SU-DHL-6 (cell line): Measurements from ENCODE around the gene HDAC10.

ENCODE experiments used
- CTCF ChIP-seq: fragments of 200-600 bp; sonication (generic); IDR thresholded peaks from one replicate; pipeline ENCODE4 v1.5.1; 2017; ENCODE audit warnings: antibody characterized with exemption, mild to moderate bottlenecking, low read length, moderate library complexity; ENCODE audit not compliant: insufficient read depth, poor library complexity, severe bottlenecking
- EZH2phosphoT487 ChIP-seq: fragments of 200-600 bp; sonication (generic), shearing (Covaris generic); conservative IDR thresholded peaks from 2 replicates; pipeline ENCODE4 v1.6.1; 2018; ENCODE audit warnings: mild to moderate bottlenecking, antibody characterized with exemption, low read length, moderate library complexity, mixed read lengths

- TF ChIP-seq CTCF (no peak), EZH2phosphoT487 (no peak)
These were observed 15.9 kb upstream of the HDAC10 start for GRCh38 chr22:50266994-50267393.
